ENCODE data around the gene HSD17B11. TPM values are rescaled to one million over a fixed set of nuclear protein-coding genes. Genes with fewer than 3 reads are reported as not detected.

Gene HSD17B11
- total RNA-seq, 1 experiment from 2014 or later: 47.4 TPM

- no peak overlapping the region for H3K27ac ChIP-seq (ENCODE audit: low read depth, low read length)
- BruUV-seq (replicated peaks): no TSS peak
- no peak overlapping the region for H3K4me2 ChIP-seq (ENCODE audit: low read length)
- 0 out of 2 replicates have a peak, but pooled peaks cover 3% of the 10 kb centered on the region for H3K9me2 ChIP-seq (ENCODE audit: insufficient read depth)
- no peaks in the 10 kb centered on the region for H4K20me1 ChIP-seq (ENCODE audit: insufficient read depth)
- no peaks in the 10 kb centered on the region for H3K79me2 ChIP-seq (ENCODE audit: insufficient read depth, low read length)
- ATAC-seq (no peak), DNase-seq (ENCODE audit: low read depth, low spot score) (no peak)
- no peak overlapping the region for H3K9ac ChIP-seq (ENCODE audit: low read length)
- H3K4me3 ChIP-seq (replicated peaks in 1 of 2; ENCODE audit: low read depth in 1 of 2, low read length in 2 of 2): no peak overlapping the region
- TF ChIP-seq POLR2A (IDR thresholded peaks at IDR 0.05; ENCODE audit: borderline replicate concordance, extremely low read depth, insufficient read depth, insufficient read length): no peak
- TF ChIP-seq CEBPB (IDR thresholded peaks at IDR 0.05; ENCODE audit: low read depth): no peak
- no peak for TF ChIP-seq CTCF (IDR thresholded peaks at IDR 0.05 in 2 of 3, conservative IDR thresholded peaks at IDR 0.05 in 1 of 3; ENCODE audit: borderline replicate concordance in 1 of 3, insufficient read depth in 1 of 3, low read depth in 2 of 3, low read length in 2 of 3)
- TF ChIP-seq EZH2phosphoT487 (IDR thresholded peaks at IDR 0.05; ENCODE audit: borderline replicate concordance): no peak
- no peak for TF ChIP-seq EGR1 (IDR thresholded peaks at IDR 0.05; ENCODE audit: low read depth)
- TF ChIP-seq SIN3A (IDR thresholded peaks at IDR 0.05; ENCODE audit: low read depth): no peak
- TF ChIP-seq CBX3 (IDR thresholded peaks at IDR 0.05; ENCODE audit: low read depth): no peak
- no peak for TF ChIP-seq RAD21 (IDR thresholded peaks at IDR 0.05; ENCODE audit: low read depth)
- no peak for TF ChIP-seq SP1 (IDR thresholded peaks at IDR 0.05; ENCODE audit: low read depth)
- TF ChIP-seq MAX (IDR thresholded peaks at IDR 0.05): no peak
- TF ChIP-seq TCF7L2 (IDR thresholded peaks at IDR 0.05; ENCODE audit: borderline replicate concordance, extremely low read depth, insufficient read depth, insufficient read length): no peak
- TF ChIP-seq ELF1 (IDR thresholded peaks at IDR 0.05; ENCODE audit: borderline replicate concordance, low read depth): no peak
- no peak for TF ChIP-seq ZNF274 (IDR thresholded peaks at IDR 0.05; ENCODE audit: low read depth, low read length)
- no peak for TF ChIP-seq REST (IDR thresholded peaks at IDR 0.05; ENCODE audit: low read depth)
- TF ChIP-seq YY1 (IDR thresholded peaks at IDR 0.05; ENCODE audit: extremely low read depth, insufficient replicate concordance, low read depth, low read length): no peak
- no peak for TF ChIP-seq SRF (IDR thresholded peaks at IDR 0.05; ENCODE audit: low read depth)
- TF ChIP-seq JUND (IDR thresholded peaks at IDR 0.05): no peak
- TF ChIP-seq FOSL1 (IDR thresholded peaks at IDR 0.05; ENCODE audit: low read depth): no peak
- TF ChIP-seq POLR2AphosphoS5 (IDR thresholded peaks at IDR 0.05; ENCODE audit: low read depth, low read length): no peak
- TF ChIP-seq ZFX (IDR thresholded peaks at IDR 0.05): no peak
- intact Hi-C loops (cut with micrococcal nuclease): no loop called here
- no peak overlapping the region for H2AFZ ChIP-seq (ENCODE audit: low read depth, low read length, poor library complexity, severe bottlenecking)
- H3K4me1 ChIP-seq (ENCODE audit: control insufficient read depth in 1 of 2, insufficient read depth in 2 of 2, low read length in 2 of 2): no peaks in the 10 kb centered on the region
- ChIA-PET CTCF (no interaction called here), RAD21 (ENCODE audit: low non-redundant PET in 1 of 2, low total read pairs in 2 of 2, uncharacterized antibody in 2 of 2, unreplicated experiment in 2 of 2) (no interaction called here), POLR2A (interaction anchor here (1.2 kb wide), 1 partner anchor 15 kb away, joined by 3 read pairs; no protein-coding TSS in a partner anchor)
- H3K9me3 ChIP-seq (ENCODE audit: control insufficient read depth in 1 of 2, insufficient read depth in 1 of 2, low read depth in 1 of 2, low read length in 2 of 2): peaks cover 0 to 9% of the 10 kb centered on the region in 2 experiments; a peak in 1 of 4 replicates
- no peaks in the 10 kb centered on the region for H3K27me3 ChIP-seq (ENCODE audit: insufficient read depth, low read length)
- no peaks in the 10 kb centered on the region for H3K36me3 ChIP-seq (ENCODE audit: control insufficient read depth in 1 of 2, insufficient read depth in 2 of 2, low read length in 2 of 2)
These were observed 23.8 kb upstream of the HSD17B11 start for GRCh38 chr4:87414816-87415215.
